H1 (cell line): ENCODE measurements around the gene PAX7. TPM values are rescaled to one million over a fixed set of nuclear protein-coding genes. Genes with fewer than 3 reads are reported as not detected.

Experiments used
- CBX8 ChIP-seq: fragments of 300-800, 300-1000 bp; sonication (generic); IDR thresholded peaks from 2 replicates; pipeline ENCODE4 v1.7.1; 2016; ENCODE audit warnings: low read depth, low read length, borderline replicate concordance
- EZH2 ChIP-seq: fragments of 200-600 bp; sonication (generic); IDR thresholded peaks from 2 replicates; pipeline ENCODE4 v1.7.1; 2012; ENCODE audit warnings: low read depth, mild to moderate bottlenecking, moderate library complexity, low read length, inconsistent platforms; ENCODE audit not compliant: severe bottlenecking
- RNF2 ChIP-seq: fragments of 200-900, 300-1000 bp; sonication (generic); IDR thresholded peaks from 2 replicates; pipeline ENCODE4 v1.7.1; 2016; ENCODE audit warnings: borderline replicate concordance, low read depth, mild to moderate bottlenecking, antibody characterized with exemption, low read length; ENCODE audit not compliant: poor library complexity, severe bottlenecking; ENCODE audit errors: missing control alignments
- polyA plus RNA-seq, 7 experiments: library from polyadenylated mRNA; depleted of rRNA in 3 of 7; stranded (reverse) in 5 of 7; unstranded in 2 of 7; fragments of >200 nt in 5 of 7; fragments of 200-250 nt in 2 of 7; gene quantifications; 1 replicate in 5 of 7; 2 replicates in 1 of 7; 4 replicates in 1 of 7; pipeline versions ENCODE4 v1.2.1 to v1.2.3, GENCODE V29; 2011 to 2013; ENCODE audit warnings: missing spikeins in 2 of 7, mixed read lengths in 2 of 7
- total RNA-seq: library from RNA; stranded (reverse); fragmentation: NEBNext Ultra II Directional; extraction: Animal tissue kit (Norgen Biotek cat#: 25700); gene quantifications from 2 replicates; pipeline ENCODE4 v1.2.1, GENCODE V29; 2021
- TF ChIP-seq, protein P1 (sequence below): IDR thresholded peaks from 2 replicates; pipeline ENCODE4 v1.6.1; 2012; ENCODE audit warnings: inconsistent platforms
- TF ChIP-seq, protein P2 (sequence below), 3 experiments: IDR thresholded peaks; 1 replicate in 2 of 3; 2 replicates in 1 of 3; pipeline versions ENCODE4 v1.5.1 to v1.6.1; 2011; ENCODE audit warnings: low read length in 3 of 3, mild to moderate bottlenecking in 3 of 3, inconsistent platforms in 2 of 3, low read depth in 1 of 3, moderate library complexity in 1 of 3; ENCODE audit not compliant: insufficient read depth in 1 of 3; ENCODE audit errors: control extremely low read depth in 1 of 3
- TF ChIP-seq, protein P3 (sequence below): IDR thresholded peaks from 2 replicates; pipeline ENCODE4 v1.6.1; 2012; ENCODE audit warnings: inconsistent platforms

Gene PAX7
- total and polyA plus RNA-seq, 2 of the 8 experiments (the other 6 are each of a cell fraction or from before 2014, with no cell fraction given) = not detected

DNA sequence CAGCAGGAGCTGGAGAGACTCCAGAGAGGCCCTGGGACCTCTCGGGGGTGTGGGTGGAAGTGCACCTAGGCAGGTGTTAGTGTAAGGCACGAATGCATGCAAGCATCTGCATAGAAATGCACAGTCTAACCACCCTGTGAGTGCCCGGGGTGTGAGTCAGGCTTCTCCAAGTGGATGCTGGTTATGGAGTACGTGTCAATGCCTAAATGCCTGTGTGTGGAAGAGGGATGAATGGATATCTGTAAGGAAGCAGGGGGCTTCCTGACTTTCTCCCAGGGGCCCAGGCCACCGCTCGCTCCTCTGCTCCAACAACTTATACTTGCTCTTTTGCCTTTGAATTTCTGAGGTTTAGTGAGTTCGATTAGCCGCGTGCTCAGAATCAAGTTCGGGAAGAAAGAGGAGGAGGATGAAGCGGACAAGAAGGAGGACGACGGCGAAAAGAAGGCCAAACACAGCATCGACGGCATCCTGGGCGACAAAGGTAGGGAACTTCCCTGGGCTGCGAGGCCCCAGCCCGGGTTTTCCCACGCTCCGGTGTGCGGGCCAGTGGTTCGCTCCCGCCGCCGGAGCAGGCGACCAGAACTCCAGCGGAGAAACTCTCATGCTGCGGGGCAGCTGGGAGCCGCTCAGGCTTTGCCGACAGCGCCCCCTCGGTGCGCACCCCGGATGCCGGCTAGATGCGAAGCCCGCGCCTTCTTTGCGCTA is 5.4 kb downstream of the PAX7 start (continued):
- TF ChIP-seq CBX8 (peak; percentile 13; the same call in 1 of the 2 replicates), EZH2 (peak; percentile 92), RNF2 (peak; percentile 78)
- TF ChIP-seq, protein P1, sequence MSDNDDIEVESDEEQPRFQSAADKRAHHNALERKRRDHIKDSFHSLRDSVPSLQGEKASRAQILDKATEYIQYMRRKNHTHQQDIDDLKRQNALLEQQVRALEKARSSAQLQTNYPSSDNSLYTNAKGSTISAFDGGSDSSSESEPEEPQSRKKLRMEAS = peak; percentile 30; the same call in 1 of the 2 replicates
- TF ChIP-seq, protein P2, sequence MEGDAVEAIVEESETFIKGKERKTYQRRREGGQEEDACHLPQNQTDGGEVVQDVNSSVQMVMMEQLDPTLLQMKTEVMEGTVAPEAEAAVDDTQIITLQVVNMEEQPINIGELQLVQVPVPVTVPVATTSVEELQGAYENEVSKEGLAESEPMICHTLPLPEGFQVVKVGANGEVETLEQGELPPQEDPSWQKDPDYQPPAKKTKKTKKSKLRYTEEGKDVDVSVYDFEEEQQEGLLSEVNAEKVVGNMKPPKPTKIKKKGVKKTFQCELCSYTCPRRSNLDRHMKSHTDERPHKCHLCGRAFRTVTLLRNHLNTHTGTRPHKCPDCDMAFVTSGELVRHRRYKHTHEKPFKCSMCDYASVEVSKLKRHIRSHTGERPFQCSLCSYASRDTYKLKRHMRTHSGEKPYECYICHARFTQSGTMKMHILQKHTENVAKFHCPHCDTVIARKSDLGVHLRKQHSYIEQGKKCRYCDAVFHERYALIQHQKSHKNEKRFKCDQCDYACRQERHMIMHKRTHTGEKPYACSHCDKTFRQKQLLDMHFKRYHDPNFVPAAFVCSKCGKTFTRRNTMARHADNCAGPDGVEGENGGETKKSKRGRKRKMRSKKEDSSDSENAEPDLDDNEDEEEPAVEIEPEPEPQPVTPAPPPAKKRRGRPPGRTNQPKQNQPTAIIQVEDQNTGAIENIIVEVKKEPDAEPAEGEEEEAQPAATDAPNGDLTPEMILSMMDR (IDR thresholded peaks at IDR 0.05; ENCODE audit: control extremely low read depth in 1 of 3, insufficient read depth in 1 of 3, low read depth in 1 of 3, low read length in 3 of 3) = peak; percentile 29 to 44 (median 40)
- TF ChIP-seq, protein P3, sequence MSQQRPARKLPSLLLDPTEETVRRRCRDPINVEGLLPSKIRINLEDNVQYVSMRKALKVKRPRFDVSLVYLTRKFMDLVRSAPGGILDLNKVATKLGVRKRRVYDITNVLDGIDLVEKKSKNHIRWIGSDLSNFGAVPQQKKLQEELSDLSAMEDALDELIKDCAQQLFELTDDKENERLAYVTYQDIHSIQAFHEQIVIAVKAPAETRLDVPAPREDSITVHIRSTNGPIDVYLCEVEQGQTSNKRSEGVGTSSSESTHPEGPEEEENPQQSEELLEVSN = 0 out of 2 replicates have a peak, but pooled peaks have one; percentile 9
